GM23338 (cell line): ENCODE results near the gene ARHGAP32. TPM values are rescaled to one million over a fixed set of nuclear protein-coding genes. Genes with fewer than 3 reads are reported as not detected.

Experiments
- ATAC-seq: fragments of 200-7000 bp; cut with Tn5 transposase; 3 replicates; pipeline ENCODE4 v1.9.1; 2020
- DNase-seq: peaks from one replicate; pipeline ENCODE4 v3.0.0-alpha.2; 2015; ENCODE audit warnings: low spot score
- H2AFZ ChIP-seq: fragments of 200-600 bp; sonication (generic); 2 replicates; pipeline ENCODE4 v1.8.0; 2016; ENCODE audit warnings: antibody characterized with exemption, mild to moderate bottlenecking, moderate library complexity
- H3F3A ChIP-seq: fragments of 200-600 bp; sonication (generic); replicated peaks from 2 replicates; pipeline ENCODE4 v1.8.0; 2017; ENCODE audit warnings: antibody characterized with exemption, mixed run types, low read depth
- H3K27ac ChIP-seq: fragments of 200-600 bp; sonication (generic); 2 replicates; pipeline ENCODE4 v1.6.1; 2016; ENCODE audit warnings: low read depth
- H3K27me3 ChIP-seq: fragments of 200-600 bp; sonication (generic); 2 replicates; pipeline ENCODE4 v1.8.0; 2016; ENCODE audit warnings: mild to moderate bottlenecking, mixed run types, moderate library complexity; ENCODE audit not compliant: insufficient read depth
- H3K36me3 ChIP-seq: fragments of 200-600 bp; sonication (generic); 2 replicates; pipeline ENCODE4 v1.8.0; 2016; ENCODE audit warnings: mild to moderate bottlenecking; ENCODE audit not compliant: insufficient read depth
- H3K4me1 ChIP-seq: fragments of 200-600 bp; sonication (generic); 2 replicates; pipeline ENCODE4 v1.8.0; 2016; ENCODE audit warnings: mild to moderate bottlenecking, moderate library complexity; ENCODE audit not compliant: insufficient read depth
- H3K4me2 ChIP-seq: fragments of 200-600 bp; sonication (generic); 2 replicates; pipeline ENCODE4 v1.7.1; 2017; ENCODE audit warnings: mixed run types
- H3K4me3 ChIP-seq: fragments of 200-600 bp; sonication (generic); 2 replicates; pipeline ENCODE4 v1.6.1; 2016; ENCODE audit warnings: mixed run types
- H3K79me2 ChIP-seq: fragments of 200-600 bp; sonication (generic); replicated peaks from 2 replicates; pipeline ENCODE4 v1.8.0; 2017; ENCODE audit warnings: mild to moderate bottlenecking; ENCODE audit not compliant: insufficient read depth
- H3K9me2 ChIP-seq: fragments of 200-600 bp; sonication (generic); 2 replicates; pipeline ENCODE4 v1.8.0; 2017; ENCODE audit not compliant: insufficient read depth
- H4K20me1 ChIP-seq: fragments of 200-600 bp; sonication (generic); replicated peaks from 2 replicates; pipeline ENCODE4 v1.8.0; 2017; ENCODE audit warnings: mild to moderate bottlenecking; ENCODE audit not compliant: insufficient read depth
- H3K27ac Mint-ChIP-seq: 2 replicates; pipeline ENCODE4 v1.8.0; 2020; ENCODE audit warnings: inconsistent platforms, mild to moderate bottlenecking, moderate library complexity, mixed read lengths
- H3K27me3 Mint-ChIP-seq: 3 replicates; pipeline ENCODE4 v1.8.0; 2022; ENCODE audit warnings: low read depth, mild to moderate bottlenecking, moderate library complexity, mixed read lengths, inconsistent platforms; ENCODE audit not compliant: insufficient read depth, poor library complexity
- H3K36me3 Mint-ChIP-seq: 3 replicates; pipeline ENCODE4 v1.8.0; 2021; ENCODE audit warnings: low read depth, mild to moderate bottlenecking, inconsistent platforms, moderate library complexity, mixed read lengths
- H3K4me1 Mint-ChIP-seq: 3 replicates; pipeline ENCODE4 v1.8.0; 2020; ENCODE audit warnings: mild to moderate bottlenecking, inconsistent platforms, mixed read lengths
- H3K4me3 Mint-ChIP-seq: 3 replicates; pipeline ENCODE4 v1.8.0; 2021; ENCODE audit warnings: moderate library complexity, mild to moderate bottlenecking, inconsistent platforms, mixed read lengths
- H3K9me3 Mint-ChIP-seq: 3 replicates; pipeline ENCODE4 v1.8.0; 2020; ENCODE audit warnings: moderate library complexity, mild to moderate bottlenecking, inconsistent platforms, mixed read lengths
- CREB1 ChIP-seq: fragments of 250-450 bp; sonication (Bioruptor Pico); IDR thresholded peaks from 2 replicates; pipeline ENCODE4 v1.5.0; 2020; ENCODE audit warnings: low read depth, mild to moderate bottlenecking, moderate library complexity
- EZH2 ChIP-seq: fragments of 200-600 bp; sonication (generic); IDR thresholded peaks from one replicate; pipeline ENCODE4 v1.8.0; 2017; ENCODE audit warnings: antibody characterized with exemption, mild to moderate bottlenecking, low read depth; ENCODE audit not compliant: unreplicated experiment
- EZH2phosphoT487 ChIP-seq: fragments of 200-600 bp; sonication (generic); IDR thresholded peaks from one replicate; pipeline ENCODE4 v1.8.1; 2018; ENCODE audit warnings: antibody characterized with exemption; ENCODE audit not compliant: unreplicated experiment
- JUNB ChIP-seq: IDR thresholded peaks from one replicate; pipeline ENCODE4 v1.6.1; 2016; ENCODE audit warnings: antibody characterized with exemption; ENCODE audit not compliant: unreplicated experiment
- NANOG ChIP-seq: IDR thresholded peaks from 2 replicates; pipeline ENCODE4 v1.6.1; 2016; ENCODE audit warnings: antibody characterized with exemption, borderline replicate concordance
- POLR2AphosphoS5 ChIP-seq: IDR thresholded peaks from 2 replicates; pipeline ENCODE4 v1.6.1; 2016; ENCODE audit warnings: antibody characterized with exemption, low read depth
- STAT1 ChIP-seq: IDR thresholded peaks from one replicate; pipeline ENCODE4 v1.6.1; 2016; ENCODE audit warnings: antibody characterized with exemption; ENCODE audit not compliant: unreplicated experiment
- polyA plus RNA-seq: library from polyadenylated mRNA; unstranded; fragments of >200 nt; fragmentation: Nextera tagmentation; extraction: Ambion mirVana; gene quantifications from 2 replicates; pipeline ENCODE4 v1.2.1, GENCODE V29; 2016
- total RNA-seq: library from RNA; depleted of rRNA; stranded (reverse); fragments of >200 nt; shearing (Covaris generic); gene quantifications from 2 replicates; pipeline ENCODE4 v1.2.3, GENCODE V29; 2014
- TF ChIP-seq, protein P1 (sequence below): IDR thresholded peaks from one replicate; pipeline ENCODE4 v1.6.1; 2018; ENCODE audit warnings: antibody characterized with exemption; ENCODE audit not compliant: unreplicated experiment
- TF ChIP-seq, protein P2 (sequence below), 2 experiments: fragments of 200-600 bp in 1 of 2; sonication (generic) in 1 of 2; conservative IDR thresholded peaks; 2 replicates each; pipeline versions ENCODE4 v1.5.1 to v1.6.1; 2016 to 2017; ENCODE audit warnings: antibody characterized with exemption in 2 of 2, low read depth in 2 of 2, mild to moderate bottlenecking in 2 of 2, moderate library complexity in 1 of 2
- TF ChIP-seq, protein P3 (sequence below): IDR thresholded peaks from 2 replicates; pipeline ENCODE4 v1.6.1; 2016; ENCODE audit warnings: antibody characterized with exemption

ARHGAP32 gene
- total and polyA plus RNA-seq, 2 experiments from 2014 or later = 3.9 to 17.2 TPM

DNA sequence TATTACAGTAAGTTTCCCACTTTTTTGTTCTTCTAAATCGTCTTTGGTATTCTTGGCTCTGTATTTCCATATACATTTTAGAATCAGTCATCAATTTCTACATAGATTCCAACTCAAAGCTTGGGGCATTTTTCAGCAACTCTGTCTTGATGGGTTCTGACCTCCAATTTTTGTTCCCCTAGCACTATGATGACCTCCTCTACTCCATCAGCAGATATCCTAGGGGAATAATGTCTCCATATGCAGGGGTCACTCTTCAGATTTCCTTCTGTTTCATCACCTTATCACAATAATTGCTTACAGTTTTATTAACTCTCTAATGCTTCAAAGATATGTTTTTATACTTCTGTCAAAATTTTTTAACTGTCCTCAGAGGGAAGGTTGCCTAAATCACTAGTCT is 158.1 kb downstream of the ARHGAP32 start:
- Histone ChIP-seq H4K20me1 (no peaks in the 10 kb centered on the region; the same call in 1 of the 2 replicates), H3K4me1 (no peaks in the 10 kb centered on the region), H3K9me2 (no peaks in the 10 kb centered on the region), H3F3A (no peaks in the 10 kb centered on the region), H2AFZ (no peak overlapping the region), H3K27ac (no peak overlapping the region), H3K79me2 (no peaks in the 10 kb centered on the region), H3K36me3 (no peaks in the 10 kb centered on the region), H3K4me2 (no peak overlapping the region), H3K4me3 (no peak overlapping the region), H3K27me3 (no peaks in the 10 kb centered on the region)
- DNase-seq (no peak), ATAC-seq (no peak)
- Mint-ChIP-seq H3K9me3 (peaks cover 20% of the 10 kb centered on the region), H3K27ac (0 out of 2 replicates have a peak overlapping the region, but pooled peaks have one; percentile 42), H3K4me3 (no peak overlapping the region), H3K27me3 (peaks cover 4% of the 10 kb centered on the region), H3K4me1 (peaks cover 6% of the 10 kb centered on the region; the same call in 2 of the 3 replicates), H3K36me3 (peaks cover 28% of the 10 kb centered on the region)
- no peak for TF ChIP-seq NANOG

DNA sequence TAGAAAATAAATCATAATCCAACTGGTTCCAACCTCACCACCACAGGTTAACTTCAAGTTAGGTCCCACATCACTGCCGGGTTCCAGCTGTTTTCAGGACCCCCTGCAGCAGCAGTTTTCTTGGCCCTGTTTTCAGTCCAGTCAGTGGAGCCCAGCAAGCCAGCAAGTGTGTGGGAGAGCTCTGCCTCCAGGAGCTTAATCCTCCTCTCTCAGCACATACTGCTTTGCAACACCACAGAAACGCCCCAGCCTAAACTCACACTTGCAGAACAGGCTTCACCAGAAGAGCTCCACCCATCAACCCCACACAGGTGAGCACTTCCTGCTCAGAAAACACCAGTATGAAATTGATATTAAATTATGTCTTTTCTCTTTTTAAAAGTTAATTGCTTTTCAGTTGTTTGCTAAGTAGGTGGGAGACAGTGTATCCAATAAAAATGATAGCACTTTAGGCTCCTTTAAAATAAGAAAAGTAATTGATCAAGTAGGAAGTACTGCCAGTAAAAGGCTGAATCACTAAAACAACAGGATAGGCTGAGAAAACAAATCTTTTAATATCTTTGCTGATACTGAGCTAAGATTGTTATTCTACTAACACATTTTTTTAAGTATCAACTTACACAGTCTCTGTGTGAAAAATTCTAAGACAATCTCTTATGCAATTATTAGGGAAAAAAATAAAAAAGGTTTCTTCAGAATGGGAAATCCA is 168.0 kb downstream of the ARHGAP32 start:
- peak; percentile 100 for ATAC-seq
- H3K27me3 ChIP-seq = no peaks in the 10 kb centered on the region
- DNase-seq = peak; percentile 77
- no peak overlapping the region for H2AFZ ChIP-seq
- Mint-ChIP-seq H3K4me3 (peak overlapping the region; percentile 45; the same call in 2 of the 3 replicates), H3K27ac (peak overlapping the region; percentile 94), H3K9me3 (no peaks in the 10 kb centered on the region), H3K4me1 (peaks cover 15% of the 10 kb centered on the region), H3K27me3 (no peaks in the 10 kb centered on the region), H3K36me3 (no peaks in the 10 kb centered on the region)
- H3K36me3 ChIP-seq = no peaks in the 10 kb centered on the region
- TF ChIP-seq, protein P1, sequence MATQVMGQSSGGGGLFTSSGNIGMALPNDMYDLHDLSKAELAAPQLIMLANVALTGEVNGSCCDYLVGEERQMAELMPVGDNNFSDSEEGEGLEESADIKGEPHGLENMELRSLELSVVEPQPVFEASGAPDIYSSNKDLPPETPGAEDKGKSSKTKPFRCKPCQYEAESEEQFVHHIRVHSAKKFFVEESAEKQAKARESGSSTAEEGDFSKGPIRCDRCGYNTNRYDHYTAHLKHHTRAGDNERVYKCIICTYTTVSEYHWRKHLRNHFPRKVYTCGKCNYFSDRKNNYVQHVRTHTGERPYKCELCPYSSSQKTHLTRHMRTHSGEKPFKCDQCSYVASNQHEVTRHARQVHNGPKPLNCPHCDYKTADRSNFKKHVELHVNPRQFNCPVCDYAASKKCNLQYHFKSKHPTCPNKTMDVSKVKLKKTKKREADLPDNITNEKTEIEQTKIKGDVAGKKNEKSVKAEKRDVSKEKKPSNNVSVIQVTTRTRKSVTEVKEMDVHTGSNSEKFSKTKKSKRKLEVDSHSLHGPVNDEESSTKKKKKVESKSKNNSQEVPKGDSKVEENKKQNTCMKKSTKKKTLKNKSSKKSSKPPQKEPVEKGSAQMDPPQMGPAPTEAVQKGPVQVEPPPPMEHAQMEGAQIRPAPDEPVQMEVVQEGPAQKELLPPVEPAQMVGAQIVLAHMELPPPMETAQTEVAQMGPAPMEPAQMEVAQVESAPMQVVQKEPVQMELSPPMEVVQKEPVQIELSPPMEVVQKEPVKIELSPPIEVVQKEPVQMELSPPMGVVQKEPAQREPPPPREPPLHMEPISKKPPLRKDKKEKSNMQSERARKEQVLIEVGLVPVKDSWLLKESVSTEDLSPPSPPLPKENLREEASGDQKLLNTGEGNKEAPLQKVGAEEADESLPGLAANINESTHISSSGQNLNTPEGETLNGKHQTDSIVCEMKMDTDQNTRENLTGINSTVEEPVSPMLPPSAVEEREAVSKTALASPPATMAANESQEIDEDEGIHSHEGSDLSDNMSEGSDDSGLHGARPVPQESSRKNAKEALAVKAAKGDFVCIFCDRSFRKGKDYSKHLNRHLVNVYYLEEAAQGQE = no peak
- TF ChIP-seq POLR2AphosphoS5 (no peak), JUNB (no peak), EZH2phosphoT487 (no peak), NANOG (no peak), EZH2 (no peak), STAT1 (no peak), CREB1 (CRISPR knock-in tag) (no peak)
- TF ChIP-seq, protein P2, sequence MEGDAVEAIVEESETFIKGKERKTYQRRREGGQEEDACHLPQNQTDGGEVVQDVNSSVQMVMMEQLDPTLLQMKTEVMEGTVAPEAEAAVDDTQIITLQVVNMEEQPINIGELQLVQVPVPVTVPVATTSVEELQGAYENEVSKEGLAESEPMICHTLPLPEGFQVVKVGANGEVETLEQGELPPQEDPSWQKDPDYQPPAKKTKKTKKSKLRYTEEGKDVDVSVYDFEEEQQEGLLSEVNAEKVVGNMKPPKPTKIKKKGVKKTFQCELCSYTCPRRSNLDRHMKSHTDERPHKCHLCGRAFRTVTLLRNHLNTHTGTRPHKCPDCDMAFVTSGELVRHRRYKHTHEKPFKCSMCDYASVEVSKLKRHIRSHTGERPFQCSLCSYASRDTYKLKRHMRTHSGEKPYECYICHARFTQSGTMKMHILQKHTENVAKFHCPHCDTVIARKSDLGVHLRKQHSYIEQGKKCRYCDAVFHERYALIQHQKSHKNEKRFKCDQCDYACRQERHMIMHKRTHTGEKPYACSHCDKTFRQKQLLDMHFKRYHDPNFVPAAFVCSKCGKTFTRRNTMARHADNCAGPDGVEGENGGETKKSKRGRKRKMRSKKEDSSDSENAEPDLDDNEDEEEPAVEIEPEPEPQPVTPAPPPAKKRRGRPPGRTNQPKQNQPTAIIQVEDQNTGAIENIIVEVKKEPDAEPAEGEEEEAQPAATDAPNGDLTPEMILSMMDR (conservative IDR thresholded peaks at IDR 0.05; ENCODE audit: low read depth in 2 of 2) = no peak
- TF ChIP-seq, protein P3, sequence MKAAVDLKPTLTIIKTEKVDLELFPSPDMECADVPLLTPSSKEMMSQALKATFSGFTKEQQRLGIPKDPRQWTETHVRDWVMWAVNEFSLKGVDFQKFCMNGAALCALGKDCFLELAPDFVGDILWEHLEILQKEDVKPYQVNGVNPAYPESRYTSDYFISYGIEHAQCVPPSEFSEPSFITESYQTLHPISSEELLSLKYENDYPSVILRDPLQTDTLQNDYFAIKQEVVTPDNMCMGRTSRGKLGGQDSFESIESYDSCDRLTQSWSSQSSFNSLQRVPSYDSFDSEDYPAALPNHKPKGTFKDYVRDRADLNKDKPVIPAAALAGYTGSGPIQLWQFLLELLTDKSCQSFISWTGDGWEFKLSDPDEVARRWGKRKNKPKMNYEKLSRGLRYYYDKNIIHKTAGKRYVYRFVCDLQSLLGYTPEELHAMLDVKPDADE = no peak
- no peaks in the 10 kb centered on the region for H4K20me1 ChIP-seq
- H3K4me2 ChIP-seq = peak overlapping the region; percentile 2; the same call in 1 of the 2 replicates
- no peak overlapping the region for H3K27ac ChIP-seq
- H3K9me2 ChIP-seq = no peaks in the 10 kb centered on the region
- no peaks in the 10 kb centered on the region for H3F3A ChIP-seq
- H3K4me3 ChIP-seq = no peak overlapping the region
- no peaks in the 10 kb centered on the region for H3K79me2 ChIP-seq
- peaks cover 10% of the 10 kb centered on the region for H3K4me1 ChIP-seq
